ENCODE data around the gene SLC2A2.

DNA sequence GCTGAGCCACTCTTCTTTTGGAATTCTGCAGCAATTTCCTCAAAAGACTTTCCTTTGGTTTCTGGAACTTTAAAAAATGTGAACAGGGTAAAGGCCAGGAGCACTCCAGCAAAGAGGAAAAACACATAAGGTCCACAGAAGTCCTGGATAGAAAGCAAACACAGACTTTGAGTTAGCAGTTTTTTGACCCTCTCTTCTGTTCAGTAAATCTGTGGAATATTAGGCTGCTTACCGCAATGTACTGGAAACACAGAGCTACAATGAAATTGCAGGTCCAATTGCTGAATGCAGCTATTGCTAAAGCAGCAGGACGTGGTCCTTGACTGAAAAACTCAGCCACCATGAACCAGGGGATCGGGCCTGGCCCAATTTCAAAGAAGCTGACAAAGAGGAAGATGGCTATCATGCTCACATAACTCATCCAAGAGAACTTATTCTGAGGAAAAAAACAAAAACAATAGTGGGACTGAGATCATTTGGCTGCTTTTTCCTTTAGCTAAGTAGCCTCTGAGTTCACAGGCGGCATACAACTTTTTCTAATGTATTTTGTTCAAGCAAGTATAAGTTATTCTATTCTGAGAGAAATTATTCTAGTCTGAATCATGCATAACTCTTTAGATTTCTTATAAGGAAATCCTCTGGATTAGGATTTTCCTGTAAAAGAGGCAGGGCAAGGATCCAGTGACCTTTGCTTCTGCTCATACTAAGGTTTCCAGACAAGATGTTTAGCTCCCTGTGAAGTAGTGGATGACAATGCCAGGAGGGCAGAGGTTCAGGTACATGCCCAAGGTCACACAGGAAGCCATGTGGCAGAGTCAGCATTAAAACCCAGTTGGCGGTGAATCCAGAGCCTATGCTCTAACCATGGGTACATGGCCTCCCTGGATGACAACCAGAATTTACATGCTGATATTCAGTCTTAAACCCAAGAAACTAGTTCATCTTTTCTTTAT is 28.3 kb downstream of the SLC2A2 start:
- TF ChIP-seq, protein P1, sequence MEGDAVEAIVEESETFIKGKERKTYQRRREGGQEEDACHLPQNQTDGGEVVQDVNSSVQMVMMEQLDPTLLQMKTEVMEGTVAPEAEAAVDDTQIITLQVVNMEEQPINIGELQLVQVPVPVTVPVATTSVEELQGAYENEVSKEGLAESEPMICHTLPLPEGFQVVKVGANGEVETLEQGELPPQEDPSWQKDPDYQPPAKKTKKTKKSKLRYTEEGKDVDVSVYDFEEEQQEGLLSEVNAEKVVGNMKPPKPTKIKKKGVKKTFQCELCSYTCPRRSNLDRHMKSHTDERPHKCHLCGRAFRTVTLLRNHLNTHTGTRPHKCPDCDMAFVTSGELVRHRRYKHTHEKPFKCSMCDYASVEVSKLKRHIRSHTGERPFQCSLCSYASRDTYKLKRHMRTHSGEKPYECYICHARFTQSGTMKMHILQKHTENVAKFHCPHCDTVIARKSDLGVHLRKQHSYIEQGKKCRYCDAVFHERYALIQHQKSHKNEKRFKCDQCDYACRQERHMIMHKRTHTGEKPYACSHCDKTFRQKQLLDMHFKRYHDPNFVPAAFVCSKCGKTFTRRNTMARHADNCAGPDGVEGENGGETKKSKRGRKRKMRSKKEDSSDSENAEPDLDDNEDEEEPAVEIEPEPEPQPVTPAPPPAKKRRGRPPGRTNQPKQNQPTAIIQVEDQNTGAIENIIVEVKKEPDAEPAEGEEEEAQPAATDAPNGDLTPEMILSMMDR (optimal IDR thresholded peaks at IDR 0.05 in 1 of 3, IDR thresholded peaks at IDR 0.05 in 1 of 3, conservative IDR thresholded peaks at IDR 0.05 in 1 of 3; ENCODE audit: extremely low read depth in 1 of 3, insufficient read depth in 2 of 3, low read length in 3 of 3) = no peak
- TF ChIP-seq EZH2 (IDR thresholded peaks at IDR 0.05; ENCODE audit: low read length) = no peak

Measured in keratinocyte (primary cell).